A673 (cell line): ENCODE measurements around the gene MED28. TPM values are rescaled to one million over a fixed set of nuclear protein-coding genes. Genes with fewer than 3 reads are reported as not detected.

Experiments
- BruUV-seq: library from RNA; stranded (reverse); fragments of 400-500 nt; replicated peaks from 2 replicates; lab custom pipeline; 2021; lab: Mats Ljungman, UMichigan
- CTCF ChIA-PET: fragments of 300-600 bp; sonication (Branson Sonifier 250); formaldehyde crosslinking; loops from one replicate; lab custom pipeline; 2022; ENCODE audit warnings: antibody characterized with exemption; lab: Charles Lee
- POLR2A ChIA-PET: fragments of 300-600 bp; sonication (Branson Sonifier 250); formaldehyde crosslinking; loops from one replicate; lab custom pipeline; 2022; ENCODE audit warnings: antibody characterized with exemption; ENCODE audit not compliant: low non-redundant PET; lab: Charles Lee
- DNase-seq: peaks from one replicate; pipeline ENCODE4 v3.0.0-alpha.2; 2015; ENCODE audit warnings: low spot score
- H3K27ac ChIP-seq: fragments of 200-600 bp; sonication (generic); 2 replicates; pipeline ENCODE4 v1.5.1; 2016; ENCODE audit warnings: mixed run types, low read depth, mild to moderate bottlenecking, mixed read lengths, antibody characterized with exemption, low read length; ENCODE audit not compliant: poor library complexity, severe bottlenecking
- H3K27me3 ChIP-seq: fragments of 200-600 bp; sonication (generic); replicated peaks from 2 replicates; pipeline ENCODE4 v1.6.1; 2017; ENCODE audit warnings: mixed run types, low read depth, mild to moderate bottlenecking, mixed read lengths, antibody characterized with exemption, low read length; ENCODE audit not compliant: insufficient read depth, poor library complexity
- H3K36me3 ChIP-seq: fragments of 200-600 bp; sonication (generic); 2 replicates; pipeline ENCODE4 v1.6.1; 2016; ENCODE audit warnings: mixed run types, mild to moderate bottlenecking, mixed read lengths, antibody characterized with exemption, low read length; ENCODE audit not compliant: insufficient read depth, poor library complexity, severe bottlenecking
- H3K4me1 ChIP-seq: fragments of 200-600 bp; sonication (generic); 2 replicates; pipeline ENCODE4 v1.6.1; 2017; ENCODE audit warnings: mixed run types, mild to moderate bottlenecking, mixed read lengths, antibody characterized with exemption, low read length; ENCODE audit not compliant: insufficient read depth, poor library complexity, severe bottlenecking
- H3K4me3 ChIP-seq: fragments of 200-600 bp; sonication (generic); 2 replicates; pipeline ENCODE4 v1.5.1; 2016; ENCODE audit warnings: low read depth, mixed run types, mild to moderate bottlenecking, mixed read lengths, low read length; ENCODE audit not compliant: poor library complexity, severe bottlenecking
- H3K9me3 ChIP-seq: fragments of 200-600 bp; sonication (generic); 2 replicates; pipeline ENCODE4 v1.6.1; 2016; ENCODE audit warnings: mixed run types, low read depth, mild to moderate bottlenecking, mixed read lengths, antibody characterized with exemption, low read length; ENCODE audit not compliant: poor library complexity, severe bottlenecking
- CTCF ChIP-seq: fragments of 300-800, 200-600 bp; sonication (generic); conservative IDR thresholded peaks from 2 replicates; pipeline ENCODE4 v1.5.1; 2017; ENCODE audit warnings: low read depth, mild to moderate bottlenecking, antibody characterized with exemption, low read length, moderate library complexity, mixed read lengths
- EZH2 ChIP-seq: fragments of 200-600 bp; sonication (generic); IDR thresholded peaks from 2 replicates; pipeline ENCODE4 v1.6.1; 2017; ENCODE audit warnings: borderline replicate concordance, low read depth, mild to moderate bottlenecking, mixed read lengths, antibody characterized with exemption, low read length; ENCODE audit not compliant: poor library complexity, severe bottlenecking
- intact Hi-C: fragments of 100-400 bp; cut with micrococcal nuclease; formaldehyde crosslinking; loops from one replicate; pipeline ENCODE4 v1.10.0; 2022; ENCODE audit not compliant: unreplicated experiment
- total RNA-seq: library from RNA; stranded (reverse); gene quantifications from 2 replicates; pipeline ENCODE4 v1.2.3, GENCODE V29; 2021

MED28 gene
- total RNA-seq, 1 experiment from 2014 or later, result 46.6 TPM

- ChIA-PET CTCF (interaction anchor here (0.5 kb wide), 1 partner anchor 54 kb away, joined by 3 read pairs; no protein-coding TSS in a partner anchor), POLR2A (no interaction called here)
- DNase-seq, result no peak
- Histone ChIP-seq H3K27ac (no peak overlapping the region), H3K36me3 (peaks cover 22% of the 10 kb centered on the region), H3K4me3 (no peak overlapping the region), H3K27me3 (no peaks in the 10 kb centered on the region), H3K4me1 (no peaks in the 10 kb centered on the region), H3K9me3 (no peaks in the 10 kb centered on the region)
- BruUV-seq, result no TSS peak
- no peak for TF ChIP-seq CTCF
- TF ChIP-seq EZH2, result no peak
- intact Hi-C loops, result no loop called here
These were observed 31.2 kb upstream of the MED28 start for GRCh38 chr4:17583276-17583675.

GRCh38 chr4:17583941-17584340 is 30.5 kb upstream of the MED28 start:
- Histone ChIP-seq H3K27ac (no peak overlapping the region), H3K9me3 (no peaks in the 10 kb centered on the region), H3K27me3 (no peaks in the 10 kb centered on the region), H3K36me3 (peaks cover 22% of the 10 kb centered on the region), H3K4me3 (no peak overlapping the region), H3K4me1 (no peaks in the 10 kb centered on the region)
- BruUV-seq, result no TSS peak
- TF ChIP-seq EZH2 (no peak), CTCF (no peak)
- intact Hi-C loops, result no loop called here
- no peak for DNase-seq
- CTCF ChIA-PET, result no interaction called here
- POLR2A ChIA-PET, result no interaction called here

GRCh38 chr4:17584521-17585213 is 29.8 kb upstream of the MED28 start:
- Histone ChIP-seq H3K36me3 (peaks cover 22% of the 10 kb centered on the region), H3K27ac (no peak overlapping the region), H3K4me3 (no peak overlapping the region), H3K27me3 (no peaks in the 10 kb centered on the region), H3K4me1 (no peaks in the 10 kb centered on the region), H3K9me3 (no peaks in the 10 kb centered on the region)
- BruUV-seq, result no TSS peak
- no peak for TF ChIP-seq CTCF
- no peak for TF ChIP-seq EZH2
- ChIA-PET POLR2A (no interaction called here), CTCF (no interaction called here)
- intact Hi-C loops, result no loop called here
- DNase-seq, result no peak
